NCI-H526 (cell line): Measurements from ENCODE around the gene HOXA9.

Experiments used
- DNase-seq, 2 experiments: peaks; one replicate each; lab custom pipeline; 2025; lab: John Stamatoyannopoulos, UW

The HOXA9 gene

DNA sequence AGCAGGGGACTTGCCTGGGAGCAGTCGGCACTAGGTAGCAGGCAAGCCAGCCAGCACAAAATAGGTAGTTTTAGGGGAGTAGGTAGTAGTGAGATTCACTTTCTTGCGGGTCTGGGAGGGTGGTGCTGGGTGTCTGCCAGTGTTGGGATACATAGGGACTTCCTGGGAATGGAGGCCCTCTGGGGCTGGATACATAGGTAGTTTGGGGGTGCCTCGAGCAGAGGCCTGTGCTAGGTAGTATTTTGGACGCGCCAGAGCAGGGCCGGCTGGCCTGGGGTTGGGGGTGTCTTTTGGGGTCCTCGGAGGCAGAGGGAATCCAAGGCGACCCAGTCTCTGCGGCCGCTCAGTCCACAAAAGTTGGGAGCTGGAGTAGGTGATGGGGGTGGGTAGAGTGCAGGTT lies 11.0 kb downstream of the HOXA9 start:
- DNase-seq: no peak

DNA sequence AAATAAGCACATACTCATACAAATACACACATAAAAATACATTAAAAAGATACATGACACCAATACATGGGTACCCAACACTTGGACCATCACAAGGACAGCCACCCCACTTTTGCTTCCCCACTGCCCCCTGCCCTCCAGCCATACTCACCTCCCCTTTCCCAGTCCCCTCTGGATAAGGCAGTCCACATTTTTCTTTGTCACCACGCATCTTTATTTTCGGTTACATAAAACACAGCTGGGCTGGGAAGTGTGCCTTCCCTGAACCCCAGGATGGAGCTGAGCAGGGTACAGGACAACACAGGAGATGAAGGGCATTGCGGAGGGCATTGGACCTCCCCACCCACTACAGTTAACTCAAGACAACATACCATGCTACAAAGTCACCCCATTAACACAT lies 11.8 kb downstream of the HOXA9 start:
- no peak for DNase-seq

DNA sequence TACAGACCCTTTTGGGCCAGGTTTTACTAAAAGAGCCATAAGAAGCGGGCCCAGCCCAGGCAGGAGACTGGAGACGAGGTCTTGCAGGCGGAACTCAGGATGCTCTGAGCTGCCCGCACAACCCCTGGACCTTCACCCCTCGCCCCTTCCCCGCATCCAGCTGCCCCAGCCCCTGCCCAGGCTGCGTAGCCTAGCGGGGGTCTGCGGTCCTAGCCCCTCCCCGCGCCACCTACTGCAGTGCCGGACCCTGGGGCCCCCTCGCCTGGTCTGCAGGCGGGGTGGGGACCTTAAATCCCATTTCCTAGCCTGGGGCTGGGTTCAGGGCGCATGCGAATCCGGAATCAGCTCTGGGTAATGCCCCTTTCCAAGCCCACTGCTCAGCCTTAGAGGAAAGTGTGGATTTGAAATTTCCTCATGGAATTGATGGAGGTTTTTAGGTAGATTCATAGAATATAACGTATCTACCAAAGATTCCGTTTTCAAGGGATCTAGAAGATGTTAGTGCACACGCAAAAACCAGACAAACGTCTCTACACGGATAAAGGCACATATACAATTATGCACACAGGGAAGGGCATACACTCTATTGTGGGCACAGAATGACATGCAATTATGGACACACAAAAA lies 12.4 kb downstream of the HOXA9 start:
- no peak for DNase-seq

DNA sequence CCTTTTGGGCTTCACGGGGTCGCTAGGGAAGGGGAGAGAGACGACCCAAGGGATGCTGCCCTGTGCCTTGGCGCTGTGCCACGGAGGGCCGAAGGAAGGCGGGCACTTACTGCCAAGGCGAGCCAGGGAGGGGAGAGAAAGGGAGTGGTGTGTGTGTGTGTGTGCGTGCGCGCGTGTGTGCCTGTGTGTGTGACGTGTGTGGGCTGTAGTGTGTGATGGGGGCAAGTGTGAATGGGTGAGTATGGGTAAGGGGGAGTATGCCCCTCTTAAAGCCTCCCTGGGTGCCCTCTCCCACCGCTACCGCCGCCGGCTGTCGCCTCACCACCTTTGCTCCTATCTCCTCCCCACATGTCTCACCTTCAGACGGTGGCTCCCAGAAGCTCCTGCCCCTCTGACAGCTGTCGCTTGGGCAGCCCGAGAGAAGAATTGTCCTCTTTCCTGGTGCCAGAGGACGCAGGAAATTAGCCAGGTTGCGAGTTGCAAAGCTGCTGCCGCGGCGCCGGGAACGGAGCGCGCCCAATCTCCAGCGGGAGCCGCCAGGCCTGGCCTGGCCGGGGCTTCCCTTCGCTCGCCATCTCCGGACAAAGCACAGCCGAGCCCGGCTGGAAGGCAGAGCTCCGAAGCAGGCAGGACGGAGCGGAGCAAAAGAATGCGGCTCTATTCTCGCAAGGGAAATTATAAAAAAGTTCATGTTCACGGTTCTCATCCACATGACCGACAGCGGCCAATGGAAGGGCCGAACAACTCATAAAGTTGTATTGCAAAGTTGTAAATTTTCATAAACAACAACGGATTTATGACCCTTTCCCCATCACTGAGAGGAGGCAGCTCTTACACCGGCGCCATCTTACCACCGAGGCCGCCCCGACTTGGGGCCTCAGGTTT lies 13.2 kb downstream of the HOXA9 start, which contains the start of gene HOXA3:
TSS of gene HOXA3 (minus strand) at position 653 of the 885 bp plus-strand sequence. CDS start 41,943 bp downstream, outside the sequence.
- no peak for DNase-seq

DNA sequence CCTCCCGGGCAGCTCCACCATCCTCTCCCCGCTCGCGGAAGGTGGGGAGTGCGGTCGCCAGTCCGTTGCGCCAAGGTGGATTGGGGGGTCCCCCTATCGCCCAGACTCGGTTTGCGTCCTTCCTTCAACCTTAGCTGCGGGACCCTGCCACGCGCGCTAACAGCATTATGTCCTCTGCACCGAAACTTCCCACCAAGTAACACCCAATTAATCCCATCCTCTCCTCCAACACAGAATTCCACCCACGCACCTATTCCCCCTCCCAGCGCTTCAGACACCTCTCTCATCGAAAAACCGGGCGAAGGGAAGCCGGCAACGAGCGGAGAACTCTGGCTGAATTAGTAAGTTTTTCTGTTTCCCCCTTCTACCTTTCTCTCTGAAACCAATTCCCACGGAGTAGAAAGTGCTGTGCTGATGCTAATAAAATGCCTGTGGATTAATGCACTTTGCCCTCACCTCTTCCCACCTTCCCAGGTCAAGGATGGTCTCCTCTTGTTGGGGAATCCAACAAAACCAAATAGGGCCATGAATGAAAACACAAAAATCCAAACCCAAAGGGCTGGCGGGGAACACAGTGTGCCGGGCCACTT lies 13.9 kb downstream of the HOXA9 start:
- DNase-seq: no peak

DNA sequence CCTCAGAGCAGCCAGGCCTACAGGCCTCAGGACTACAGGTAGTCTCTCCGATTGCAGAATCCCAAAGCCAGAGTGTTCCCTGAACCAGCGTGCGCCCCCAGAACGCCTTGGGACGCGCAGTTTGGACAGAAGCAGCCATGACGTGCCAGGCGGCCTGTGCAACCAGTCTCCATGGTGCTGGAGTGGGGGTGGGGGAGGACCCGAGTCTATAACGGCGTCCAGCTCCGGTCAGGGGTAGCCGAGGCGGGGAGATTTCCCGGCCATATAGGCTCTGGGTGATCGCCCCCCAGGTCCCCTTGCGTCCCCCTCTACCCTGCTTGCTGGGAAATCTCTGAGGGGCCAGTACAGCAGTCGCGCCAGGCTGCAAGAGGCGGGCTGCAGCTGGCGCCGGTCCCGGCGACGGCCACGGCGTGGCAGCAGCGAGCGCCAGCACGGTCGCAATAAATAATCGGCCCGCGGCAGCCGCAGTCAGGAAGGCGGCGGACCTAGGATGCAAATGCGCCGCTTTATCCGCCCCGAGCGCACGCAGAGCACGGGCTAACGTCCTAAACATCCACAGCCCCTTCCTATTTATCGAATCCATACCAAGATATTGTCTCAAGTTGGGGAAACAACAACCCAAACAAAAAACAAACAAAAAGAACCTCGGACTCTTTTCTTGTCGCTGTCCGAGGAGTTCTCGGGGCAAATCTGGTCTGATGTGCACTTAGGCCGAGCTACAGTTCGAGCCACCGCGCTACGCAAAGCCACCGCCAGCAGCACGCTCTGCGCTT lies 14.6 kb downstream of the HOXA9 start:
- peak in 1 of 2 experiments; percentile 94 for DNase-seq

DNA sequence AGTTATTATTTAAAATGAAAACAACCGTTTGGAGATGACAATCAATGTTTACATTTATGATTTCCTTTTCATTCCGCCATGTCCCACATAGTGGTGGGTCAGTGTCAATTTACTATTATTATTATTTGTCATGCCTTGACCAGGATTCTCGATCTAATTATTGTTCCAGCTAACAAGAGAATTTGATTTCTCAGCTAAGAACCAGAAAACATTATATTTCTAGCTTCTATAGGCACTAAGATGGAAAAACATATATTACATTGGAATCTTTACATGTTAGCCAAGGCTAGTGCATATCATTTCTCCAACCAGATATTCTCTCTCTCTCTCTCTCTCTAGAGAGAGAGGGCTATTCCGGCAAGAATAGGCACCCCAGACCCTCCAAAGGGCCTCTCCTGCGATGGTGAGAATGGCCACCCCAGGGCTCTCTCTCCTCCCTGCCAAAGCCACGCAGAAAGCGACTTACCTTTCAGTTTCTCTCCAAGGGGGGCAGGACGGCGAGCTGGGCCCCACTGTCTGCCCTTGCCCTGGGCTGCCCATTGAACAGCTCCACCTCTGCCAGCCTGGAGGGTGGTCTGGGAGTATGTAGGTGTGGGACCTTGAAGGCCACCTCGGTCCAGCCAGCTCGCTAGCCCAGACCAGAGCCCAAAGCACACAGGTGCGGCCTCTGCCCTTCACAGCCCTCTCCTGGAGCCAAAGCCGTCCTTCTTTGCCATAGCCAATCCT lies 15.3 kb downstream of the HOXA9 start:
- peak in 1 of 2 experiments; percentile 63 for DNase-seq

DNA sequence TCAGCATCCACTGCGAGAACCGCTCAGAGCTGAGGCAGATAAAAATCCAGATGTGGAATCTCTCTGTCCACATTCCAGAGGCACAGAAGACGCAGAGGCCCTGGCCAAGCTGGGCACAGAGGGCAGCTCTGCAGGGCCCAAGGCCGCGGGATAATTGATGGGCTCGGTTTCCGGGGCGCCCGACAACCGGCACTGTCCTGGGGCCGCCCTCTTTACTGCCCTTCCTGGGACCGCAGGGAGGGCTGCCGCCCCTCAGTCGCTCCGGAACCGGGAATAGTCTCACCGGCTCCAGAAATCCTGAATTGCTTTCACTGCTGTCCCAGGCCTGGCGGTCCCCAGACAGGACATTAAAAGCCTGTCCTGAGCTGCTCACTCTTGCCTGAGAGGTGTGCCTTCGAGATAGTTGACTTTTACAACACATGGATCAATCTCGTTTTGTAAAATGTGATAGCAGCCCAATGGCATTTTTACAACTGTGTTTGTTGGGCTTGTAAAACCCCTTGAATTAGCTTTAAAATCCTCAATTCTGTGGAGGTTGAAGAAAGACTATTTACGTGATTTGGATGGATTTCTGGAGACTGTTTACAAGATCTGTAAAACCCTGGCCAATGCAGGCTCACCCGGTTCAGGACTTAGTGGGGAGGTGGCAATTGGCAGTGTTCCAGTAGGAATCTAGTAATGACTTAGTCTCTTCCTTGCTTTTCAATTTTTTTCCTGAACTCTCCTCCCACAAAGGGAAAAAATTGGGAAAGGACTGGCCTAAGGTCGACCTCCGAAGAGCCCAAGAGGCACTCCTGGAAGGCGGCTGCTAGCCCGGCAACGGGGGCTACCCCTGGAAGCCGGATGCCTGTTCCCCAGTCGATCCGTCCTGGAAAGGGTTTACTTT lies 16.3 kb downstream of the HOXA9 start:
- peak in 1 of 2 experiments; percentile 49 for DNase-seq

DNA sequence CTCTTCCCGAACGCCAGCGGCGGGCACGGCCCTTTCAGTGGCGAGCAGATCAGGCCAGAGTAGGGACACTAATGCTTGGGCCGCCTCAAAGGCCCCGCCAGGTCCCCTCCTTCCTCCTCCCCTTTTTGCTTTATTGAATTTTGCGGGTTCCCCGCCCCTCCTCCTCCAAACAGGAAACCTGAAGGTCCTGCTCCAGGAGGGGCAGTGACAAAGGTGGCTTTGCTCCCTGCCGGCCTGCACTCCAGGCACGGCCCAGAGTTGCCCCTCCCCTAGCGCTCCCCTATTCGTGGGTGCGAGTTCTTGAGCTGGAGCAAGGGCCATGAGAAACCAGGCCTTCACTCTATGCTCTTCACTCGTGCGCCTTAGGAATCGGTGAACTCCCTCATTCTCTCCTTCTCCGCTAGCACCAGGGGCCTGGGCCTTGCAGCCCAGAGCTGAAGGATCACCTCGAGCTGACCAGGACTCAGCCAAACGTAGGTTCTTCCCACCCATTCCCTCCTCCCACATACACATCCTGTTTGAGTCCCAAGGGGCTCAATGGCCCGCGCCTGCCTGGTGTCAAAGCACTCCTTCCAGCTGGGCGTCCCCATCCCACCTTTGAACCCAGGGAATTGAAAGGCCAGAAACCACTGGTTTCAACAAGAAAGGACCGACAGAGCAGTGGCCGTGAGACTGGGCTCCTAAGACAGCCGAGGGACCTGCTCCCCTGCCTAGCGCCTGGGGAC lies 17.1 kb downstream of the HOXA9 start:
- DNase-seq: no peak

DNA sequence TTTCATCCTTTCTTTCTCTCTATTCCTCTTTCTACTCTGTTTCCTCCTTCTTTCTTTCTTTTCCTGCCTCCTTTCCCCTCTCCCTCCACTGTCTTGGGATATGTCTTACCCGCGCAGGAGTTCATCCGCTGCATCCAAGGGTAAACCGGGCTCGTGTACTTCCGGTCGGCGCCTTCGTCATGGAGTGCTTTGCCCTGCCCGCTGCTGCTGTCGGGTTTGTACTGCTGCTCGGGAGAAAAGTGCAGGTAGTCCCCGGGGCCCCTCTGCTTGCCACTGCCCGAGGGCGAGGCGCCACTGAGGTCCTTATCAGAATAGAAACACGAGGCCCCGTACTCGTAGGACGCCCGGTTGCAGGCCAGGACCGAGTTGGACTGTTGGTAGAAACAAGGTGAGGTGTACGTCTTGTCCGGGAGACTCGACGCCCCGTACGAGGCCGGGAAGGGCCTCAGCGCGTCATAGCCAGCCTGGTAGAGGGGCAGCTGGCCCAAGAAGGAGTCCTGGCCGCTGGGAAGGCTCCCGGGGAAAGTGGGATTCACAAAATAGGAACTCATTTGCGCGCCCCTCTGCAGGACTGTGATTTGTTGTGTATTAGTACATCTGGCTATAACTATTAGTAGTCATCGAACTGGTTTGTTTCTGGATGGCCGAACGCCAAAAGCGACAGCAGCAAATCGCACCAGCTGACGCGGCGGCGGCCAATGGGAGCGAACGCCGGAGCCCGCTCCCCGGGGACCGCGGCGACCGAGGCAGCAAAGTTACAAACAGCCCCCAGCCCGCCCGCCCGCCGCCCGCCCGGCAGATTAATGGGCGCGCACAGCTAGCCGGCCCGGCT lies 17.9 kb downstream of the HOXA9 start, which contains the start of gene HOXA6:
TSS of gene HOXA6 (minus strand) at position 576 of the 832 bp plus-strand sequence. CDS start at position 551, 25 bp downstream.
- DNase-seq: no peak

DNA sequence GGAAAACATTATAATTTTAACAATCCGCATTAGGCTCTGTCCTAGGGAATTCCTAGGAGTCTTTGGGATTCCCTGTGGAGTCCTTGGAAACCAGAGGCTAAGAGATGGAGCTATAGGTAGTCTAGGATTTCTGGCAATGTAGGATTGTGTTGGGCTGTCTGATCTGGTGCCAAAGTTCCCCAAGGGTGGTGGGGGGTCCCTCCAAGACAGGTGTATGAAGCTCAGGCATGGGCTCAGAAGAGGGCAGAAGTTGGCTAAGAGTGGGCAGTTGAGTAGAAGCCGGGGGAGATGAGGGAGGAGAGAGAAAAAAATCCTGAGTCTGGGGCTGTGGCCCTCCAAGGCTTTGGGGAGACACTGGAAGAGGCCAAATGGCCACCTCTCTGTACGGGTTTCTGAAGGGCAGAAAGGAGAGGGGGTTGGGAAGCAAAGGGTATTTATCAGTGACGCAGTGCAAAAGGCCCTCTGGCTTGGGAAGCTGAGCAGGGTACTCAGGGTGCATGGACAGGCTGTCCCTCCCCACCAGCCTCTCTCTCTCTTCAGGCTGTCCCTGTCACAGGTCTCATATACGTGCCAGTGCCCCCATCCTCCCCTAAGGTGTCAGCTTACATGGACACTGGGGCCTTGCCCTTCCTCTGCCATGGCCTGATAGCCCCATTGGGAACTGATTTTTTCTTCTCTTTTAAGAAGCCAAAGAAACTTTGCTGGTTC lies 18.7 kb downstream of the HOXA9 start:
- no peak for DNase-seq

DNA sequence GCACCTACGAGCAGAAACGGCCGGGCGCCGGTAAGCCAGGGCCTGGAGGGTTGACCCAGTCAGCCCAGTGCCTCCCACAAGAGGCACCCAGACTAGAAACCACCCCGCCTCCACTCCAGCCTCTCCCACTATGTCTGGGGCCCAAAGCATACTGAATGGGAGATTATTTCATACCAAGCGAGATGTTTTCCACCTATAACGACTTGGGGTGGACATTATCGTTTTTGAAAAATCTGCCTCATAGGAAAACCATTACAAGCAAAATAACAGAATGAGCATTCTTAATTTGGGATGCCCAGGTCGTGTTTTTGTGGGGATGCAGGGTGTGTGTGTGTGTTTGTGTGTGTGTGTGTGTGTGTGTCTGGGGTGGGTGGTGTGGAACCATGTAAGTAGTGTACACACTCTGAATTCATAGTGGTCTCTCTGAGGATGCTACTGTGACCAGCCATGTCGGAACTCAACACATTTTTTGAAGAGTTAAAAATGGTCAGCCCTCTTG lies 19.4 kb downstream of the HOXA9 start:
- no peak for DNase-seq

DNA sequence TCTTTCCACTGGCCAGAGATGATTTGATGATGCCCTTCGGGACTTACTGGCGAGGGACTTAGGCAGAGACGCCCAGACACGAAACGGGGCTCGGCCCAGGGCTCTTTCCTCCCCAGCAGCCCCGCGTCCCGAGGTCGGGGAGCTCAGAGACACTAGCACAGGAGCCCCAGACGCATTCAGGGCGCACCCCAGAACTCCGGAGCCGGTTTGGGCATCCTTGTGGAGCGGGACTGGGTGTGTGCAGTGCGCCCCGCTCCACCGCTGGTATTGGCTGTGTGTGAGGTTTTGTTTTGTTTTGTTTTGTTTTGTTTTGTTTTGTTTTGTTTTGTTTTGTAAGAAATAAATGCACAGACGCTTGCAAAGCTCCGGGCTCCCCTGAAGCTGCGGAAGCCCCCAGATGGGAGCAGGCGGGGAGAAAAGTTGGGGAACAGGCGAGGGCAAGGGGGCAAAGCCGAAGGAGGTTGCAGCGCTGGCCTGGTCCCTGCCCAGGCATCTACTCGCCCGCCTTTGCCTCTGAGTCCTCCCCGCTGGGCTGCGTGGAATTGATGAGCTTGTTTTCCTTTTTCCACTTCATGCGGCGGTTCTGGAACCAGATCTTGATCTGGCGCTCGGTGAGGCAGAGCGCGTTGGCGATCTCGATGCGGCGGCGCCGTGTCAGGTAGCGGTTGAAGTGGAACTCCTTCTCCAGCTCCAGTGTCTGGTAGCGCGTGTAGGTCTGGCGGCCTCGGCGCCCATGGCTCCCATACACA lies 20.0 kb downstream of the HOXA9 start:
- DNase-seq: no peak

DNA sequence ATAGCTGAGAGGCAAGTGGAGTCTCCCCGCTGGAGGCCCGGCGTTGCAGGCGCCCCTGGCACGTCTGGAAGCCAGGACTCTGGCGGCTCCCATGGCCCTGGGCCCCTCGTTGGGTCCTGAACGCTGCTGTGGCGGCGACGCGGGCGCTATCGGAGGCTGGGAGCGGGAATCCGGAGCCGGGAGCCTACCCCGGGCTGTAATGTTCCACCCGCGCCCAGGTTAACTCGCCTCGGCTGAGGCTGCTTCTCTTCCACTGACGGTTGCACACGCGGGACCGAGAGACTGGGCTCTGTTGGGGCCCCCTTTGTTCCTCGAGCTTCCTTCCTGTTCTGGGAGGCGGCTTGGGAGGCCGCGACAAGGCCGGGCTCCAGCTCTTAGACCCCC lies 20.6 kb downstream of the HOXA9 start:
- DNase-seq: no peak

DNA sequence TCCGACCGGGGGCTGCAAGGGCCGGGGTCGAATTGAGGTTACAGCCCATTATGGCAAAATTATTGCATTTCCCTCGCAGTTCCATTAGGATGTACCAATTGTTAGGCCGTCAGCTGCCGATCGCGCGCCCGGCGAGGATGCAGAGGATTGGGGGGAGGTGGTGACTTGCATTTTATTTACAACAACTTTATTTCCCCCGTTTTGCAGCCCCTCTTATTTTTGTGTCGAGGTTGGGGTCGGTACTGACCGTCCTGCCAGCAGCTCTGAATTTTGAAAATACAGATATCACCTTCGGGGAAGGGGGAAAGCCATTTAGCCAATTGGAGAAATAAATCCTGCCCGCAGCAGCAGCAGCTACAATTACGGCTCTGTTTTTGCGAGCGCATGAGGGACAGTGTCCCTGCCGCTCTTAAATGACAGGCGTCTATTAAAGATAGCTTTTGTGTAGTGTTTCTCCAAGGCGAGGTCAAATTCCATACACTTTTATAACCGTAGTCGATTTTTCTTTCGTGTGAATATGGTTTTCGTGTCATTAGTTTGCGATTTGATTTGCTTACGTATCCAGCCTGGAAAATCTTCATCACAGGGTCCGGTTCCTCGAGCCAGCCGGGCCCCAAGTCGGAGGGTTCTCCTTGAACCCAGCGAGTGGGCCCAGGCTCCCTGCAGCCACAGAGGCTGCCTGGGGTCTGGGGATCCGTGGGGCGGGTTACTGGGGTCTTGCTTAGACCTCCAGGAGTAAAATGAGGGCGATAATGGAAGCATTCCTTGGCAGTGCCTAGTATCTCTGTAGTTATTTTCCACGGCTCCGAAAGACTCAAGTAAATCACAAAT lies 21.2 kb downstream of the HOXA9 start:
- DNase-seq: no peak
